Measurements from ENCODE around the gene CGB7.

The CGB7 gene

GRCh38 chr19:49017666-49018351 lies 39.7 kb downstream of the CGB7 start:
- in situ Hi-C loops (cut with MboI; ENCODE audit: low sequenced_read_pairs) = no loop called here

GRCh38 chr19:49017041-49017665 lies 40.4 kb downstream of the CGB7 start, which contains the start of gene LHB:
Gene LHB (minus strand): TSS chr19:49017091. CDS start chr19:49017081, 10 bp downstream.
- in situ Hi-C loops (cut with MboI; ENCODE audit: low sequenced_read_pairs) = no loop called here

GRCh38 chr19:49016067-49016839 lies 41.3 kb downstream of the CGB7 start:
- in situ Hi-C loops (cut with MboI; ENCODE audit: low sequenced_read_pairs) = no loop called here

- in situ Hi-C loops (cut with MboI; ENCODE audit: low sequenced_read_pairs) = no loop called here
These were observed 42.7 kb downstream of the CGB7 start for GRCh38 chr19:49014870-49015255.

GRCh38 chr19:49014123-49014869 lies 43.3 kb downstream of the CGB7 start:
- in situ Hi-C loops (cut with MboI; ENCODE audit: low sequenced_read_pairs) = no loop called here

- in situ Hi-C loops (cut with MboI; ENCODE audit: low sequenced_read_pairs) = no loop called here
These were observed 46.4 kb downstream of the CGB7 start for GRCh38 chr19:49011194-49011593.

GRCh38 chr19:49010453-49010852 lies 47.1 kb downstream of the CGB7 start:
- in situ Hi-C loops (cut with MboI; ENCODE audit: low sequenced_read_pairs) = no loop called here

- in situ Hi-C loops (cut with MboI; ENCODE audit: low sequenced_read_pairs) = no loop called here
These were observed 47.7 kb downstream of the CGB7 start for GRCh38 chr19:49009828-49010227.

GRCh38 chr19:49006905-49007304 lies 50.6 kb downstream of the CGB7 start:
- in situ Hi-C loops (cut with MboI; ENCODE audit: low sequenced_read_pairs) = no loop called here

GRCh38 chr19:49004964-49005614 lies 52.5 kb downstream of the CGB7 start:
- in situ Hi-C loops (cut with MboI; ENCODE audit: low sequenced_read_pairs) = no loop called here

Data from HL-60/S4 treated with retinoic acid at 250 ng/mL for 4 days and 3 days (cell line).